ENCODE measurements around the gene SLC13A5. TPM values are rescaled to one million over a fixed set of nuclear protein-coding genes. Genes with fewer than 3 reads are reported as not detected.
A peak's percentile ranks its signal among the peaks of the same experiment; 100 is the strongest.

SLC13A5 gene
- total RNA-seq: not detected
- polyA plus RNA-seq (2013, experiment 1 of 2): 0.20 TPM
- 0.22 TPM for polyA plus RNA-seq (2013, experiment 2 of 2)
- total RNA-seq: 0 to 0.29 (median 0) reads per million in 172 experiments

DNA sequence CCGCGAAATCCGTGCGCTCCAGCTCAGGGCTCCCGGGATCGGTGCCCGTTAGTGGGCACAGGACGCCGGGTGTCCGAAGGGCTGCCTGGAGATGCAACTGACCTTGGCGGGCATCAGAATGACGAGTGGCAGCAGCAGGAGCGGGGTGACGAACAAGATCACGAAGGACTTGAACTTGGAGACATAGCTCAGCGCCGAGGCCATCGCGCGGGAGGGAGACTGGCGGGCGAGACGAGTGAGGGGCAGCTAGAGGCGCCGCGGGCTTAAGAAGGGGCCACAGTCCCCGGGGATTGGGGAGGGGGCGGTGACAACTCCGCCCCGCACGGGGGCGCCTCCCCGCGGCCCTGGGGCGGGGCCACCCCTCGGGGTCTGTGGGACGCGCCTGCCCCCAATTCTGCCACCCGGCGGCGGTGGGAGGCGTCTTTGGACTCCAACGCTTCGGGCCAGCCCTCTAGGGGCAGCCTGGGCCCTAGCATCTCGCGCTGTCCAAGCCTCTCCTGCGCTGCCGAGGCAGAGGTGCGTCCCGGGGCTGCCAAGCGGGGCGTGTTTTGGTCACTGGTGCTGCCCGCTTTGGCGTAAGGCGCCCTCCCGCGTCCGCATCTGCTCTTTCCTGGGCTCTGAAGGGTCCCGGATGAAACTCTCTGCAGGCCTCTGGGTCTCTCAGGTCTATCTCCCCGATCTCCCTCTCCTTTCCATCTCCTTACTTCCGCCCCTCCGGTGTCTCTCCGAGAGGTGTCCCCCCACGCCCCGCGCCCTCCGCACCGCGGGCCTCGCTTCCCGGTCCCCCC lies at the start of gene SLC13A5:
Gene SLC13A5, minus strand, starts transcription at position 240 of the 788 bp plus-strand sequence. Its CDS starts 36 bp downstream, at position 204.
- Mint-ChIP-seq H3K27ac (no peak within 1 kb of the TSS), H3K4me1 (ENCODE audit: low read depth) (peaks cover 14% of the 10 kb centered on the region), H3K4me3 (peak within 1 kb of the TSS; percentile 10), H3K27me3 (peaks cover 90% of the 10 kb centered on the region), H3K9me3 (no peaks in the 10 kb centered on the region), H3K36me3 (ENCODE audit: low read depth) (no peaks in the 10 kb centered on the region)
- H3K4me1 ChIP-seq (ENCODE audit: insufficient read depth, low read length): peaks cover 11% of the 10 kb centered on the region
- TF ChIP-seq, protein P1, sequence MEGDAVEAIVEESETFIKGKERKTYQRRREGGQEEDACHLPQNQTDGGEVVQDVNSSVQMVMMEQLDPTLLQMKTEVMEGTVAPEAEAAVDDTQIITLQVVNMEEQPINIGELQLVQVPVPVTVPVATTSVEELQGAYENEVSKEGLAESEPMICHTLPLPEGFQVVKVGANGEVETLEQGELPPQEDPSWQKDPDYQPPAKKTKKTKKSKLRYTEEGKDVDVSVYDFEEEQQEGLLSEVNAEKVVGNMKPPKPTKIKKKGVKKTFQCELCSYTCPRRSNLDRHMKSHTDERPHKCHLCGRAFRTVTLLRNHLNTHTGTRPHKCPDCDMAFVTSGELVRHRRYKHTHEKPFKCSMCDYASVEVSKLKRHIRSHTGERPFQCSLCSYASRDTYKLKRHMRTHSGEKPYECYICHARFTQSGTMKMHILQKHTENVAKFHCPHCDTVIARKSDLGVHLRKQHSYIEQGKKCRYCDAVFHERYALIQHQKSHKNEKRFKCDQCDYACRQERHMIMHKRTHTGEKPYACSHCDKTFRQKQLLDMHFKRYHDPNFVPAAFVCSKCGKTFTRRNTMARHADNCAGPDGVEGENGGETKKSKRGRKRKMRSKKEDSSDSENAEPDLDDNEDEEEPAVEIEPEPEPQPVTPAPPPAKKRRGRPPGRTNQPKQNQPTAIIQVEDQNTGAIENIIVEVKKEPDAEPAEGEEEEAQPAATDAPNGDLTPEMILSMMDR (IDR thresholded peaks at IDR 0.05): no peak
- CTCF ChIA-PET: interaction anchor here (0.6 kb wide), 1 partner anchor 253 kb away, joined by 3 read pairs; no protein-coding TSS in a partner anchor
- H3K4me3 ChIP-seq (ENCODE audit: low read length): no peak within 1 kb of the TSS
- intact Hi-C loops (cut with DNase I, micrococcal nuclease): no loop called here
- H3K36me3 ChIP-seq (ENCODE audit: insufficient read depth, low read length): no peaks in the 10 kb centered on the region
- peak in 4 of 14 experiments; percentile 4 to 32 (median 11) for DNase-seq
- H3K27ac ChIP-seq (ENCODE audit: low read depth in 1 of 2, low read length in 2 of 2): no peak within 1 kb of the TSS
- no peak for ATAC-seq (ENCODE audit: poor library complexity)
- POLR2A ChIA-PET: no interaction called here
- peaks cover 0 to 17% of the 10 kb centered on the region in 2 experiments for H3K9me3 ChIP-seq (ENCODE audit: control insufficient read depth in 1 of 2, insufficient read depth in 1 of 2, low read length in 2 of 2)
- H3K27me3 ChIP-seq (ENCODE audit: control insufficient read depth in 1 of 2, insufficient read depth in 2 of 2, low read length in 2 of 2): peaks cover 34 to 37% of the 10 kb centered on the region in 2 experiments

DNA sequence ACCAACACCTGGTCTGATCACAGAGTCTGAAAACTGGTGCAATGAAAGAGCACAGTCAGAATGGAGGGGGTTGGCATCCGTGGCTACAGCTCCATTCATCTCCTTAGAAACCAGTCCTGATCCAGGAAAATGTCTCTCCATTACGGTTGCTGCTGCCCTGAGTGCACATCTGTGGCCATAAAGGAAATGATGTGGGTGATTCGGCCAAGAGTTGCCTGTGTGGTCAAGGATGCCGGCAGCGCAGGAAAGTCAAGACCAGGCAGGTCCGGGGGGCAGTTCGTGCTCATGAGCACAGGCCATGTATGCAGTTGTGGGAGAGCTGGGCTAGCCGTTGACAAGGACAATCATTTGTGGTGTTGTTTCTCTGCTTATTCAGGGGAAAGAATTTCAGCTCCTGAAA lies 48.6 kb upstream of the SLC13A5 start:
- ChIA-PET CTCF (interaction anchor here (1.2 kb wide), 1 partner anchor 10 kb away, joined by 3 read pairs; no protein-coding TSS in a partner anchor), POLR2A (no interaction called here)
- intact Hi-C loops (cut with DNase I, micrococcal nuclease): no loop called here
- H3K36me3 Mint-ChIP-seq (ENCODE audit: low read depth): peaks cover 98% of the 10 kb centered on the region
- Histone ChIP-seq H3K27me3 (ENCODE audit: control insufficient read depth in 1 of 2, insufficient read depth in 2 of 2, low read length in 2 of 2) (no peaks in the 10 kb centered on the region), H3K36me3 (ENCODE audit: insufficient read depth, low read length) (peaks cover 85% of the 10 kb centered on the region), H3K9me3 (ENCODE audit: control insufficient read depth in 1 of 2, insufficient read depth in 1 of 2, low read length in 2 of 2) (peaks cover 0 to 7% of the 10 kb centered on the region in 2 experiments), H3K4me3 (ENCODE audit: low read length) (no peak overlapping the region), H3K4me1 (ENCODE audit: insufficient read depth, low read length) (peaks cover 21% of the 10 kb centered on the region), H3K27ac (ENCODE audit: low read depth in 1 of 2, low read length in 2 of 2) (no peak overlapping the region)
- peaks cover 11% of the 10 kb centered on the region for H3K9me3 Mint-ChIP-seq
- DNase-seq (no peak), ATAC-seq (ENCODE audit: poor library complexity) (no peak)
- no peaks in the 10 kb centered on the region for H3K27me3 Mint-ChIP-seq
- H3K4me1 Mint-ChIP-seq (ENCODE audit: low read depth): peaks cover 24% of the 10 kb centered on the region
- H3K27ac Mint-ChIP-seq: no peak overlapping the region
- TF ChIP-seq, protein P1 (IDR thresholded peaks at IDR 0.05): no peak
- H3K4me3 Mint-ChIP-seq: no peak overlapping the region

DNA sequence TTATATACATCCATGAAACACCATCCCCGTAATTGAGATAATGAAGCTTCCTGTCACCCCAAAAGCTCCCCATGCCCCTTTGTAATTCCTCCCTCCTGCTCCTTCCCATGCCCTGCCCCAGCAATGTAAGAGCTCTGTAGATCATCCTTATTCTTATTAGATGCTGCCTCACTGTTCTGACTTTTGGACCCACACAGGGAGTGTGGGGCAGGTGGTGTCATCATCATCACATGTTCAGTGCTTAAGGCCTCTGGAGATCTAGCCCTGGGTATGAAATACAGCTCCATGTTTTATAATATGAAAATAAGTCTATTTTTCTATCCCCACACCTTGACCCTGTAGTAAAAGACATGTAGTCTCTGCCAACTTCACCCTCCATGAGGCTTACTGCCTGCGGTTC lies 44.6 kb upstream of the SLC13A5 start:
- H3K36me3 ChIP-seq (ENCODE audit: insufficient read depth, low read length): peaks cover 47% of the 10 kb centered on the region
- no peaks in the 10 kb centered on the region for H3K9me3 Mint-ChIP-seq
- intact Hi-C loops (cut with DNase I, micrococcal nuclease): loop anchor here (5.0 to 10.0 kb wide), 2 partner anchors 105 to 257 kb away; partner anchors contain the start of genes C17orf100 (in 2 of the 2), MED31 (in 2 of the 2) and RNASEK (in 1 of the 2)
- DNase-seq: no peak
- POLR2A ChIA-PET: interaction anchor here (0.9 kb wide), 1 partner anchor 18 kb away, joined by 3 read pairs; the partner anchor contains the start of gene FBXO39
- no peaks in the 10 kb centered on the region for H3K27me3 Mint-ChIP-seq
- no peaks in the 10 kb centered on the region for H3K9me3 ChIP-seq (ENCODE audit: control insufficient read depth in 1 of 2, insufficient read depth in 1 of 2, low read length in 2 of 2)
- H3K4me1 ChIP-seq (ENCODE audit: insufficient read depth, low read length): peaks cover 56% of the 10 kb centered on the region
- H3K27ac ChIP-seq (ENCODE audit: low read depth in 1 of 2, low read length in 2 of 2): no peak overlapping the region
- peak overlapping the region; percentile 82 for H3K4me3 Mint-ChIP-seq
- peaks cover 68% of the 10 kb centered on the region for H3K36me3 Mint-ChIP-seq (ENCODE audit: low read depth)
- H3K27ac Mint-ChIP-seq: peak overlapping the region; percentile 86
- CTCF ChIA-PET: no interaction called here
- H3K4me3 ChIP-seq (ENCODE audit: low read length): no peak overlapping the region
- no peak for ATAC-seq (ENCODE audit: poor library complexity)
- peaks cover 53% of the 10 kb centered on the region for H3K4me1 Mint-ChIP-seq (ENCODE audit: low read depth)
- no peaks in the 10 kb centered on the region for H3K27me3 ChIP-seq (ENCODE audit: control insufficient read depth in 1 of 2, insufficient read depth in 2 of 2, low read length in 2 of 2)
- TF ChIP-seq, protein P1 (IDR thresholded peaks at IDR 0.05): no peak
